Thyroid gland (tissue), 4 donors: ENCODE measurements around the gene OBSCN. TPM values are rescaled to one million over a fixed set of nuclear protein-coding genes. Genes with fewer than 3 reads are reported as not detected.
"Not testable (repeated sequence)": the region's sequence is repeated elsewhere in the genome, so short reads cannot be mapped to it uniquely, and the experiment has no call there.

Source experiments
- DNase-seq, 2 donors: peaks; one replicate each; pipeline ENCODE4 v3.0.0-alpha.2; 2019
- H3K27ac ChIP-seq, 3 donors: fragments of 200-600 bp; sonication (generic); 1 replicate in 2 of 3; 2 replicates in 1 of 3; pipeline ENCODE4 v1.5.1; 2016 to 2019; ENCODE audit warnings: mild to moderate bottlenecking in 1 of 3, moderate library complexity in 1 of 3
- H3K27me3 ChIP-seq: fragments of 200-600 bp; sonication (generic); one replicate; pipeline ENCODE4 v1.5.1; 2019
- H3K36me3 ChIP-seq, 2 donors: fragments of 200-600 bp; sonication (generic); one replicate each; pipeline ENCODE4 v1.5.1; 2016 to 2019
- H3K4me1 ChIP-seq, 2 donors: fragments of 200-600 bp; sonication (generic); one replicate each; pipeline ENCODE4 v1.5.1; 2017 to 2019
- H3K4me3 ChIP-seq, 3 donors: fragments of 200-600 bp; sonication (generic); replicated peaks in 1 of 3; 1 replicate in 2 of 3; 2 replicates in 1 of 3; pipeline ENCODE4 v1.5.1; 2016; ENCODE audit warnings: mild to moderate bottlenecking in 1 of 3
- H3K9me3 ChIP-seq: fragments of 200-600 bp; sonication (generic); one replicate; pipeline ENCODE4 v1.5.1; 2017
- CTCF ChIP-seq, 6 experiments: fragments of 200-600 bp in 3 of 6; fragments of 450-650 bp in 3 of 6; sonication (generic) in 3 of 6; IDR thresholded peaks; one replicate each; pipeline ENCODE4 v1.5.1; 2016 to 2019; ENCODE audit warnings: antibody characterized with exemption in 6 of 6, mild to moderate bottlenecking in 2 of 6, inconsistent platforms in 1 of 6, moderate library complexity in 1 of 6
- POLR2A ChIP-seq, 2 donors: fragments of 450-650 bp; IDR thresholded peaks; one replicate each; pipeline ENCODE4 v1.6.1; 2017; ENCODE audit warnings: antibody characterized with exemption in 2 of 2, mild to moderate bottlenecking in 2 of 2, moderate library complexity in 1 of 2
- WGBS, 2 donors: methylation state at CpG; one replicate each; pipeline ENCODE4 v1.1.5; 2017; 5-methylcytosine and 5-hydroxymethylcytosine counted together
- intact Hi-C: fragments of 100-400 bp; cut with DNase I; formaldehyde crosslinking; loops from one replicate; pipeline ENCODE4 v1.15.1; 2023
- total RNA-seq, 4 donors: library from RNA; depleted of rRNA; stranded (reverse); fragments of >200 nt; gene quantifications; one replicate each; pipeline ENCODE4 v1.2.3, GENCODE V29; 2016

OBSCN gene
- total RNA-seq, 4 donors from 2014 or later: 24.0 to 35.1 (median 31.5) TPM

DNA sequence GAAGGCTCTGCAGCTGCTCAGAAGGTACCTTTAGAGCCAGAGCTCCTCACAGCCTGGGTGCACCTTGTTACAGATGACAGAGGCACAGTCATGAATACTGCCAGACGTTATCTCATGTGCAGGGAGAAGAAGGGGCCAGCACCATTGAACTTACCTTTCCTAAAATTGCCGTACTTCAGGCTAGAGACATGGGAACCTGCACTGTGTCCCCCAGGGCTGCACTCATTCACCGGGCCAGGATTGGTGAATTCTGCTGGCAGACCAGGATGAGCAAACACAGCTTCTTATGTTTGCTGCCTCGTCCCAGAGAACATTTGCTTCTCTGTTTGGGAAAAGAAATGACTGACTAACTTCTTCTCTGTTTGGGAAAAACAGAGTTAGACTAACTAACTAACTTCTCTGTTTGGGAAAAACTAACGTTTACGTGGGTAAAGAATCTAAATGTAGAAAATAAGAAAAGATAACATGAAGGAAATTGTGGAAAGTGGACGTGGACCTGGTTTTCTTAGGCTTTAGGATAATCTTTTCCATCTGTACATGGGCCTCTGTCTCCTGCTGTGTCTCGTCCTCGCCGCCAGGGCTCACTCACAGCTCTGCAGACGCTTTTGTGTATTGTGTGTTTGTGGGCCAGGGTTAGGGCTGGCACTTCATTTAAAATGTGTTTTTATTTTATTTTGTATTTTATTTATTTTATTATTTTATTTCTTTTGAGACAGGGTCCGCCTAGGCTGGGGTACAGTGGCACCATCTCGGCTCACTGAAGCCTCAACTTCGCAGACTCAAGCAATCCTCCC is 9.9 kb downstream of the OBSCN start:
- H3K4me1 ChIP-seq: peaks cover 4 to 11% of the 10 kb centered on the region in 2 donors
- no peak for DNase-seq
- H3K9me3 ChIP-seq: no peaks in the 10 kb centered on the region
- no peak overlapping the region for H3K27ac ChIP-seq
- 88 to 89% methylated on average over 14 of the region's 14 CpGs for WGBS, 2 donors
- intact Hi-C loops: loop anchor here (10.0 kb wide), 2 partner anchors 83 to 157 kb away; no protein-coding TSS in a partner anchor
- TF ChIP-seq POLR2A (IDR thresholded peaks at IDR 0.05): no peak
- TF ChIP-seq CTCF (IDR thresholded peaks at IDR 0.05): no peak
- H3K4me3 ChIP-seq: no peak overlapping the region
- peaks cover 0 to 6% of the 10 kb centered on the region in 2 donors for H3K36me3 ChIP-seq
- H3K27me3 ChIP-seq: no peaks in the 10 kb centered on the region

GRCh38 chr1:228218513-228219244 is 10.8 kb downstream of the OBSCN start:
- DNase-seq: no peak
- no peak for TF ChIP-seq POLR2A (IDR thresholded peaks at IDR 0.05)
- TF ChIP-seq CTCF (IDR thresholded peaks at IDR 0.05): no peak

DNA sequence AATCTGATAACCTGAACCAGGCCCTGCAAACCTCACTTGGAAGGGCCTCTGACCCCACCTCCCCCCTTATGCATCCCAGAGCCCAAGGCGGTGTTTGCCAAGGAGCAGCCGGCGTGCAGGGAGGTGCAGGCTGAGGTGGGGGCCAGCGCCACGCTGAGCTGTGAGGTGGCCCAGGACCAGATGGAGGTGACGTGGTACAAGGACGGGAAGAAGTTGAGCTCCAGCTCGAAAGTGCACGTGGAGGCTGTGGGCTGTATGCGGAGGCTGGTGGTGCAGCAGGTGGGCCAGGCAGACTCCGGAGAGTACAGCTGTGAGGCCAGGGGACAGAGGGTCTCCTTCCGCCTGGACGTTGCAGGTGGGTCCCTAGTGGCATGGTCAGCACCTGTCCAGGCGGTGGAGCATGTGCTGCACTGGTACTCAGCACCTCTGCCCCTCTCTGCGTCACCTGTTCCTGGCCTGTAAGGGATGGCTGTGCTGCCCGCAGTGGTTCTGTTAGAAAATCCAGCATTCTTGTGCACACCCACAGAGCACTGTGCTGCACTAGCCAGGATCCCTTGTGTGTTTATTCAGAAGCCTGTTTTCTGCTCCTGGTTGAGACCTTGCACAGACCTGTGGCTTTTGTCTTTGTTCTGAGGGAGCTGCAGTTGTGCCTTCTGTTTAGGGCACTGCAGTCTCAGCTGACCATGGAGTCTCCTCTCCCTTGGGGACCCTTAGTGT is 11.6 kb downstream of the OBSCN start:
- no peak for TF ChIP-seq POLR2A (IDR thresholded peaks at IDR 0.05)
- no peak for TF ChIP-seq CTCF (IDR thresholded peaks at IDR 0.05)
- Histone ChIP-seq H3K4me1 (no peaks in the 10 kb centered on the region), H3K9me3 (no peaks in the 10 kb centered on the region), H3K27me3 (no peaks in the 10 kb centered on the region), H3K27ac (no peak overlapping the region), H3K36me3 (peaks cover 0 to 7% of the 10 kb centered on the region in 2 donors), H3K4me3 (no peak overlapping the region)
- no peak for DNase-seq
- 97% methylated on average over 15 to 16 of the region's 16 CpGs for WGBS, 2 donors
- intact Hi-C loops: loop anchor here (10.0 kb wide), 2 partner anchors 85 to 155 kb away; no protein-coding TSS in a partner anchor

More at GRCh38 chr1:228218513-228219244, 10.8 kb downstream of the OBSCN start:
- H3K27ac ChIP-seq: no peak overlapping the region
- H3K36me3 ChIP-seq: peaks cover 0 to 6% of the 10 kb centered on the region in 2 donors
- H3K4me3 ChIP-seq: no peak overlapping the region
- H3K9me3 ChIP-seq: no peaks in the 10 kb centered on the region
- intact Hi-C loops: loop anchor here (10.0 kb wide), 2 partner anchors 84 to 156 kb away; no protein-coding TSS in a partner anchor
- WGBS, 2 donors: 86% methylated on average over 14 of the region's 14 CpGs
- peaks cover 4 to 6% of the 10 kb centered on the region in 2 donors for H3K4me1 ChIP-seq
- no peaks in the 10 kb centered on the region for H3K27me3 ChIP-seq

DNA sequence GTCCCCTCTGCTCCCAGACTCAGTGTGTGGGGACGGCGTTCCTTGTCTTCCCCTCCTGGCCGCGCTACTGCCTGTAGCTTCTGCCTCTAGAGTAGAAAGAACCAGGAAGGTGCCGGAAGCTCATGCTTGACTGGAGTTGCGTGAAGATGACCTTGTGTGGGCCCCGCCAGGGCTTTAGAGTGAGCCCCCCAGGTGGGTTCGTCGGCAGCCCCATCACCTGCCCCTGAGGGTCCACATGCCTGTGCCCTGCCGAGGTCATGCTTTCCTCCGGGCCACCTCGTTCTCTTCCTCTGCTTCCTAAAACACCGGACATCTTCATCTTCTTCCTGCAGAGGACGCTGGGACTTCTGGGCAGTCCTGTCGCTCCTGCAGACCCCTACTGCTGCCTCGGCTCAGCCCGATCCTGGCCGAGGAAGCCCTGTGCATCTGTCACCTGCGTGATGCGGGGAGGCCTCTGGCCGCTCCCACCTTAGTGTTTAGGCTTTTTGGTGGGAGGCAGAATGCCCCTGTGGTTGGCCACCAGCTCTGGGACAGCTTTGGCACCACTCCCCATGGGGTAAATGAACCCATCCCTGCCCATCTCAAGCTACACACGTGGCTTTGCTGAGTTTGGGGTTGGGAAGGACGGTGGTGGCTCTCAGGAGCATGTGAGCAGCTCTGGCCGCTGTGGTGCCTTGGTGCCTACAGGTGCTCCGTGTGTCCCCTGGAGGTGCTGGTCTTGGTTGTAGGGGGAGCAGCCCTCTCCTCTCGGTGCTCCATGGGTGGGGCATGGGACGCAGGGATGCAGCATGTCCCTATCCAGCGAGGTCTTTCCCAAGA is 12.3 kb downstream of the OBSCN start:
- no peak overlapping the region for H3K4me3 ChIP-seq
- intact Hi-C loops: loop anchor here (10.0 kb wide), 2 partner anchors 85 to 155 kb away; no protein-coding TSS in a partner anchor
- DNase-seq: no peak
- no peaks in the 10 kb centered on the region for H3K4me1 ChIP-seq
- H3K27ac ChIP-seq: no peak overlapping the region
- no peaks in the 10 kb centered on the region for H3K27me3 ChIP-seq
- WGBS, 2 donors: 94 to 97% methylated on average over 25 to 28 of the region's 28 CpGs
- H3K36me3 ChIP-seq: peaks cover 5 to 14% of the 10 kb centered on the region in 2 donors
- no peaks in the 10 kb centered on the region for H3K9me3 ChIP-seq
- TF ChIP-seq CTCF (IDR thresholded peaks at IDR 0.05): no peak
- TF ChIP-seq POLR2A (IDR thresholded peaks at IDR 0.05): no peak

DNA sequence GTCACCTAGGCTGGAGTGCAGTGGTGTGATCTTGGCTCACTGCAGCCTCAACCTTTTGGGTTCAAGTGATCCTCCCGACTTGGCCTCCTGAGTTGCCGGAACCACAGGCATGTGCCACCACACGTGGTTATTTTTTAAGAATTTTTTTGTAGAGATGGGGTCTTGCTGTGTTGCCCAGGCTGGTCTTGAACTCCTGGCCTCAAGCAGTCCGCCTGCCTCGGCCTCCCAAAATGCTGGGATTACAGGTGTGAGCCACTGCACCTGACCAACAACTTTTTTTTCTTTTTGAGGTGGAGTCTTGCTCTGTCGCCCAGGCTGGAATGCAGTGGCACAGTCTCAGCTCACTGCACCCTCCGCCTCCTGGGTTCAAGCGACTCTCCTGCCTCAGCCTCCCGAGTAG is 13.3 kb downstream of the OBSCN start:
- H3K27me3 ChIP-seq, DNase-seq, H3K9me3 ChIP-seq, H3K4me1 ChIP-seq, H3K4me3 ChIP-seq, intact Hi-C loops, H3K27ac ChIP-seq: not testable (repeated sequence)
- 94% methylated on average over 9 of the region's 9 CpGs for WGBS, 2 donors
- peaks cover 5 to 14% of the 10 kb centered on the region in 2 donors for H3K36me3 ChIP-seq
